ENCODE results near the gene FAM120A.

DNA sequence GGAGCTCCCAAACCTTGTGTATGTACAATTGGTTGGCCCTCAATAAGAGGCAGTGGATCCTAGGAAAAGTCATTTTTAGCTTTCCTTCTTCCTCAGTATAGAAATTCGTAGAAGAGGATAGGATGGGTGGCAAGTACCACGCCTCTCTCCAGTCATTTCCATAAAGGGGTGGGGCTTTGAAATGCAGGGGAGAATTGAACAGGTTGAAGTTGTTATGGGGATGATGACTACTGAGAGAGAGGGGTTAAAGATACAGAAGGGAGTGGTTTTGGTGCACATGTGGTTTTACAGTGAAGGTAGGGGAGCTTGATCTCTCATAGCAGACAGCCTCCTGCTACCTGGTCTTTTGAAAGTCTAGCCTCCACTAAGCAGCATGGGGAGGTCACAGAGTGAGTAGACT, 56.3 kb downstream of the FAM120A start:
- TF ChIP-seq, protein P1, sequence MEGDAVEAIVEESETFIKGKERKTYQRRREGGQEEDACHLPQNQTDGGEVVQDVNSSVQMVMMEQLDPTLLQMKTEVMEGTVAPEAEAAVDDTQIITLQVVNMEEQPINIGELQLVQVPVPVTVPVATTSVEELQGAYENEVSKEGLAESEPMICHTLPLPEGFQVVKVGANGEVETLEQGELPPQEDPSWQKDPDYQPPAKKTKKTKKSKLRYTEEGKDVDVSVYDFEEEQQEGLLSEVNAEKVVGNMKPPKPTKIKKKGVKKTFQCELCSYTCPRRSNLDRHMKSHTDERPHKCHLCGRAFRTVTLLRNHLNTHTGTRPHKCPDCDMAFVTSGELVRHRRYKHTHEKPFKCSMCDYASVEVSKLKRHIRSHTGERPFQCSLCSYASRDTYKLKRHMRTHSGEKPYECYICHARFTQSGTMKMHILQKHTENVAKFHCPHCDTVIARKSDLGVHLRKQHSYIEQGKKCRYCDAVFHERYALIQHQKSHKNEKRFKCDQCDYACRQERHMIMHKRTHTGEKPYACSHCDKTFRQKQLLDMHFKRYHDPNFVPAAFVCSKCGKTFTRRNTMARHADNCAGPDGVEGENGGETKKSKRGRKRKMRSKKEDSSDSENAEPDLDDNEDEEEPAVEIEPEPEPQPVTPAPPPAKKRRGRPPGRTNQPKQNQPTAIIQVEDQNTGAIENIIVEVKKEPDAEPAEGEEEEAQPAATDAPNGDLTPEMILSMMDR (IDR thresholded peaks at IDR 0.05): no peak
- TF ChIP-seq AFF4 (CRISPR knock-in tag; IDR thresholded peaks at IDR 0.05; ENCODE audit: borderline replicate concordance) (no peak), ATF3 (CRISPR knock-in tag; conservative IDR thresholded peaks at IDR 0.05) (no peak), ARID4B (CRISPR knock-in tag; IDR thresholded peaks at IDR 0.05; ENCODE audit: borderline replicate concordance) (no peak), ESRRA (CRISPR knock-in tag; IDR thresholded peaks at IDR 0.05; ENCODE audit: borderline replicate concordance) (no peak), FOXJ3 (CRISPR knock-in tag; IDR thresholded peaks at IDR 0.05; ENCODE audit: borderline replicate concordance) (no peak), NFYB (CRISPR knock-in tag; conservative IDR thresholded peaks at IDR 0.05; ENCODE audit: low read depth) (no peak)

Measured in WTC11 (cell line).